NCI-H2029 treated with DMSO at 0.1 percent for 48 hours (cell line): Measurements from ENCODE around the gene SAMMSON.

Experiments used
- DNase-seq: peaks from one replicate; lab custom pipeline; 2025; lab: John Stamatoyannopoulos, UW

SAMMSON gene

GRCh38 chr3:69999140-70000027, at the start of gene SAMMSON:
SAMMSON (plus strand) TSS chr3:69999733.
- DNase-seq = peak; percentile 82

- no peak for DNase-seq
These were observed 47.9 kb upstream of the SAMMSON start for GRCh38 chr3:69951616-69952015.

- DNase-seq = no peak
These were observed 40.0 kb upstream of the SAMMSON start for GRCh38 chr3:69959581-69959980.

DNA sequence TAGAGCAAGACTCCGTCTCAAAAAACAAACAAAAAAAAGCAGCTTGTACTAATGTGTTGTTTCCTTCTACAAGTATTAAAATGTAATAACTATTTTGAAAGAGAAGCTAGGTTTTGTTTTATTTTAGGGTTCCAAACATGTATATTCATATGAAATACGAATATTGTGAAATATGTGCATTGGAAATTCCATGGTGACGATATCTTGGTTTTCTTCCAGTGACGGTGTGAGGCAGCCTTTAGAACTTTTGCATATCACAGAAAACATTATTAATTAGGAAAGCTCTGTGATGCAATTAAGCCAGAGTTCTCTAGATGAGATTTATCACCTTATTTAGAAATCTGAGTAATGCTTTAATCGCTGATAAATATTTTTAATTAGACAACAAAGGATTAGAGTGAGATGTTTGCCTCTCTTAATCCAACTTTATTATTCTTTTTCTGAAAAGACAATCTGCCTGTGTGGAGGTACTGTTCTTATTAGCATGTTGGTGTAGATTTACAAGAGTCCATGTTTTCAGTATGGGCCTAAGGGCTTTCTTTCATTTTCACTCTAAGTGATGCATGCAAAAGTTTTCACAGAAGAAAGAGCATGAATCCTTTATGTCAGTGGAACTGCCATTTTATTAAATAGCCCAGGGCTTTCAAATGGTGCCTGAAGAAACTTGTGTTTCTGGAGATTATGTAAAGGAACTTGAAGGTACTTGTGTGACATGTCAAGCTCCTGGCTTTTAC, 37.7 kb upstream of the SAMMSON start:
- DNase-seq = no peak

GRCh38 chr3:69963643-69964042, 35.9 kb upstream of the SAMMSON start:
- no peak for DNase-seq

DNA sequence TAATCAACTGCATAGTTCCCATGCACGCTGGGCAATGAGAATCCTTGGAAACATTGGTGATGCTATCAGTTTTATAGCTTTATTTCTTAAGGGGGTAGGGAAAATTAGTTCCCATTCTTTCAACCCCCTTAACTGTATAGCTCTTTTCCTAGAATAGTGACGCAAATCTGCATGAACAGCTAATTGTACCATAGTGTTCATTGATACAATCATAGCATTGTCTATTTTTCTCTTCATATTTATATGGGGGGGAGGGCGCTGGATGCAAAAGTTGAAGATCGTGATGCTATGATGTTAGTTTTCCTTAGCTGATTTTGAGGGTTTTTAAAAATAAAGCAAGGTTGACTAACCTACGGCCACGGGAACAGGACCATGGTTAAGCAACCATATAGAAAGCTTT, 32.4 kb upstream of the SAMMSON start:
- DNase-seq = no peak

DNA sequence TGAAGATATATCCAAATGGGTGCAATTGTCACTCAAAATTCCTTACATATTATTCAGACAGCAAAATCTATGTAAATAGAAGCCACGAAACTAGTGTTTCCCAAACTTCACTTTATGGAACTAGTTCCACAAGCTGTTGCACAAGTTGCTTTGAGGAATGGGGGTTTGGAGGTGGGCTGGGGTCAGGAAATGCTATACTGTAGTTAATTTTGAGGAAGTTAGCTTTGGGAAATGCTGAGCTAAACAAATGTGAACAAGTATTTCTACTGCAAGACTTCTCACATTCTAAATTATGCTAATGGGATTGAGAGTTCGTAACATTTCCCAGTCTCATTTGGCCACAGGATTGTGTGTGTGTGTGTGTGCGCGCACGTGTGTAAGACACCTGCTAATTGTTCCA, 28.7 kb upstream of the SAMMSON start:
- DNase-seq = no peak

GRCh38 chr3:69972672-69973071, 26.9 kb upstream of the SAMMSON start:
- DNase-seq = no peak

GRCh38 chr3:69976021-69976420, 23.5 kb upstream of the SAMMSON start:
- no peak for DNase-seq

GRCh38 chr3:69983546-69984265, 15.8 kb upstream of the SAMMSON start:
- no peak for DNase-seq

DNA sequence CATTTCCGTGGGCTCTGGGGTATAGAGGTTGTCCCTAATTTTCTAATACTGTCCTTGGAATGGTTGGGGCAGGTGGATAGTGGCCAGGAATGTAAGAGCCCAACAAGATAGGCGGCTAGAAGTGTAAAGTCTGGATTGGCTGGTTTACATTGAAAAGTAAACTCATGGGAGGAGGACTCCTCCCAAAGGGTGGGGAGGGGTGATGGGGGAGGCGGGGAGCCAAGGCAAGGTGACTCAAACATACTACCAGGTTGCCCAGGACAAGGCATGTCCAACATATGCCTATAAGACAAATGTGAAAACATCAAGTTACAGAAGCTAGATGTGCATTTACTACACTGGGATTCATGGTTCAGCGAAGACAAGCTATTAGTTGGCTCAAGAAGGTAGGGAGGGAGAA, 14.3 kb upstream of the SAMMSON start:
- no peak for DNase-seq

DNA sequence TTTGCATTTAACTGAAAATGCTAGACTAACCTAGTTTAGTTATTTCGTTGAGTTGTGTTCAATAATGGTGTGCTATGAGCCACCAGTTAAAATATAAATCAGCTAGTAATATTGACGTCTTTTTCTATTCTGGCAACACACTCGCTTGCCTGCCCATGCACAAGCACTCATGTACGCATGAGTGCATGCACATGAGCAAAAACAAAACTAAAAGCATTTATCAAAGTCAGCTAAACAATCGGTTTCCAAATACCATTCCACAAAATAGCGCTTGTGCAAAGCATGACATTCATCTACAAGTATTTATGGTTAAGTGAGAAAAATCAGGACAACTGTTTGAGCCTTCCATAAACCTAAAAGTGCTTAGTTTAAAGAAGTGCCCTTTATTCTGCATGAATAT, 13.1 kb upstream of the SAMMSON start:
- DNase-seq = no peak

GRCh38 chr3:69987833-69988232, 11.7 kb upstream of the SAMMSON start:
- DNase-seq = no peak

DNA sequence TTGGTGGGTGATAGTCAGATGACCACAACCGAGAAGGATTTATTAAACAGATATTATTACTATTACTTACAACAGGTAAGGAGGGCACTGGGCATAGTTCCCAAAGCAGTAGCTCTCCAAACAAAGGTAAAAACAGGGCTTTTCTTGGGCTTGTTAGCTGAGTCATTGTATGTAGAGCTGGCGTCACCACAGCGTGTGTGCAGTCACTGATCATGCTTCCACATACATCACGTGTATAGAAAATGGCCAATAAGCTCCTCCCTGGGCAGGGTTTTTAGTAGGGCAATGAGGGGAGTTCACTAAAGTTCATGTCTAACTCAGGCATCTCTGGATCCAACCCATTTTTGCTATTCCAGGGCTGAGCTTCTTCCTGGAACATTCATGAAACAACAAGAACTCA, 5.8 kb upstream of the SAMMSON start:
- no peak for DNase-seq

- no peak for DNase-seq
These were observed 4.6 kb upstream of the SAMMSON start for GRCh38 chr3:69994919-69995318.

GRCh38 chr3:69997631-69998307, 1.8 kb upstream of the SAMMSON start:
- no peak for DNase-seq

DNA sequence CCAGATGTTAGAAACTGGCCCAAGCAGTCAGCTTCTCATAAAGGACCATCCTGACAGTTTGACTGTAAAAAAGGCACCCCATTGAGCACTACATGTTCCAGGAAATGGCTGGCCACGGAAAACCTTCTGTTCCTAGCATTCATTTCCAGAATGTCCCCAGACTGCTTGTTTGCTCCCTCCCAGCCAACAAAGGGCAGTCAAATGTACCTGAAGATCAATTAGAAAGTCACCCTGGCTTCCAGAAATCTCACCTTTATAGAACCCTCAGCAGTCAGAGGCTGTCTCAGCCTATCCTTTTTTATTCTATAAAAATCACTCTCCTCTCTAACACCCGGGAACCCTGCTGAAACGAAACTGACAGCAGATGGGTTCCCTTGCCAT, 784 bp upstream of the SAMMSON start:
- DNase-seq = no peak

- DNase-seq = no peak
These were observed 486 bp downstream of the SAMMSON start for GRCh38 chr3:70000028-70000410.

GRCh38 chr3:70000563-70001081, 1.1 kb downstream of the SAMMSON start:
- peak; percentile 22 for DNase-seq

- DNase-seq = no peak
These were observed 3.6 kb downstream of the SAMMSON start for GRCh38 chr3:70003119-70003518.

- no peak for DNase-seq
These were observed 6.6 kb downstream of the SAMMSON start for GRCh38 chr3:70006089-70006488.

DNA sequence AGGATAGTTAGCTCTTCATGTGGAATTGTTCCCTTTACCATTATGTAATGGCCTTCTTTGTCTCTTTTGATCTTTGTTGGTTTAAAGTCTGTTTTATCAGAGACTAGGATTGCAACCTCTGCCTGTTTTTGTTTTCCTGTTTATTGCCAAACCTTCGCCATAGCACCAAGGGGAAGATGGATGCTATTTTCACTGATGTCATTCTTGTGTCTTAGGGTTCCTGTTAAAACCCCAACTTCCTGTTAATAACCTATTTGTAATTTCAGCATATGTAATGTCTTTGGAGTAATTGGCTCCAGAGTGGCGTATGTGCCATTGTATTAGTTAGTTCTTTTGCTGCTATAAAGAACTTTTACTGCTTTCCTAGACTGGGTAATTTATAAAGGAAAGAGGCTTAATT, 10.8 kb downstream of the SAMMSON start:
- DNase-seq = no peak
